SU-DHL-6 (cell line): Measurements from ENCODE around the gene AMFR.

Experiments
- EZH2phosphoT487 ChIP-seq: fragments of 200-600 bp; sonication (generic), shearing (Covaris generic); conservative IDR thresholded peaks from 2 replicates; pipeline ENCODE4 v1.6.1; 2018; ENCODE audit warnings: mild to moderate bottlenecking, antibody characterized with exemption, low read length, moderate library complexity, mixed read lengths
- TF ChIP-seq, protein P1 (sequence below): fragments of 200-600 bp; sonication (generic); IDR thresholded peaks from one replicate; pipeline ENCODE4 v1.5.1; 2017; ENCODE audit warnings: antibody characterized with exemption, mild to moderate bottlenecking, low read length, moderate library complexity; ENCODE audit not compliant: insufficient read depth, poor library complexity, severe bottlenecking

DNA sequence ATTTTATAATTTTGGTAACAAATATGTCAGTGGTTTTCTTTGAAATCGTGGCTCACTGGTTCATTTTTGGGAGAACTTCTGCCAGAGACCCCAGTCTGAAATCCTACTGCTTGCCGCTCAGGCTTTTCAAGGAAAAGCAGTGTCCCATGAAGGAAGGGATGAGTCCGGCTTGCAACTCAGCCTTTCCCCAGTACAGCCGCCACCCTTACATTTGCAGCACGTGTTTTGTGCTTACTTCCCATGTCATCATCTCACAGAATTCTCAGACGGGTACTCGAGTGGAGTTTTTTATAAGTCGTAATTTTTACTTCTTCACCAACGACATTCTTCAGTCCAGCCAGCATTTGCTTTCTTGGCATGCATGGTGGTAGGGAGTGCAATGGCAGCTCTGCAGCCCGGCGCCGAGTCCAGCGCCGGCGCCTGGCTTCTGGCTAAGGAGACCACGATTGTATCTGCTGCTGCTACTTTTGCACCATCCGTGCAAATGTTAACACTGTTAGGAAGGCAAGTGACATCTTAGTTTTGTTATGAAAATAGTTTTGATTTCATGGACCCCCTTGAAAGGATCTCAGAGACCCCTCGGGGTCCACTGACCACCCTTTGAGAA lies 111.0 kb downstream of the AMFR start:
- TF ChIP-seq, protein P1, sequence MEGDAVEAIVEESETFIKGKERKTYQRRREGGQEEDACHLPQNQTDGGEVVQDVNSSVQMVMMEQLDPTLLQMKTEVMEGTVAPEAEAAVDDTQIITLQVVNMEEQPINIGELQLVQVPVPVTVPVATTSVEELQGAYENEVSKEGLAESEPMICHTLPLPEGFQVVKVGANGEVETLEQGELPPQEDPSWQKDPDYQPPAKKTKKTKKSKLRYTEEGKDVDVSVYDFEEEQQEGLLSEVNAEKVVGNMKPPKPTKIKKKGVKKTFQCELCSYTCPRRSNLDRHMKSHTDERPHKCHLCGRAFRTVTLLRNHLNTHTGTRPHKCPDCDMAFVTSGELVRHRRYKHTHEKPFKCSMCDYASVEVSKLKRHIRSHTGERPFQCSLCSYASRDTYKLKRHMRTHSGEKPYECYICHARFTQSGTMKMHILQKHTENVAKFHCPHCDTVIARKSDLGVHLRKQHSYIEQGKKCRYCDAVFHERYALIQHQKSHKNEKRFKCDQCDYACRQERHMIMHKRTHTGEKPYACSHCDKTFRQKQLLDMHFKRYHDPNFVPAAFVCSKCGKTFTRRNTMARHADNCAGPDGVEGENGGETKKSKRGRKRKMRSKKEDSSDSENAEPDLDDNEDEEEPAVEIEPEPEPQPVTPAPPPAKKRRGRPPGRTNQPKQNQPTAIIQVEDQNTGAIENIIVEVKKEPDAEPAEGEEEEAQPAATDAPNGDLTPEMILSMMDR: no peak
- TF ChIP-seq EZH2phosphoT487: no peak
